ENCODE measurements around the gene PAPPA2.
"Not testable (repeated sequence)": the region's sequence is repeated elsewhere in the genome, so short reads cannot be mapped to it uniquely, and the experiment has no call there.

PAPPA2 gene, protein sequence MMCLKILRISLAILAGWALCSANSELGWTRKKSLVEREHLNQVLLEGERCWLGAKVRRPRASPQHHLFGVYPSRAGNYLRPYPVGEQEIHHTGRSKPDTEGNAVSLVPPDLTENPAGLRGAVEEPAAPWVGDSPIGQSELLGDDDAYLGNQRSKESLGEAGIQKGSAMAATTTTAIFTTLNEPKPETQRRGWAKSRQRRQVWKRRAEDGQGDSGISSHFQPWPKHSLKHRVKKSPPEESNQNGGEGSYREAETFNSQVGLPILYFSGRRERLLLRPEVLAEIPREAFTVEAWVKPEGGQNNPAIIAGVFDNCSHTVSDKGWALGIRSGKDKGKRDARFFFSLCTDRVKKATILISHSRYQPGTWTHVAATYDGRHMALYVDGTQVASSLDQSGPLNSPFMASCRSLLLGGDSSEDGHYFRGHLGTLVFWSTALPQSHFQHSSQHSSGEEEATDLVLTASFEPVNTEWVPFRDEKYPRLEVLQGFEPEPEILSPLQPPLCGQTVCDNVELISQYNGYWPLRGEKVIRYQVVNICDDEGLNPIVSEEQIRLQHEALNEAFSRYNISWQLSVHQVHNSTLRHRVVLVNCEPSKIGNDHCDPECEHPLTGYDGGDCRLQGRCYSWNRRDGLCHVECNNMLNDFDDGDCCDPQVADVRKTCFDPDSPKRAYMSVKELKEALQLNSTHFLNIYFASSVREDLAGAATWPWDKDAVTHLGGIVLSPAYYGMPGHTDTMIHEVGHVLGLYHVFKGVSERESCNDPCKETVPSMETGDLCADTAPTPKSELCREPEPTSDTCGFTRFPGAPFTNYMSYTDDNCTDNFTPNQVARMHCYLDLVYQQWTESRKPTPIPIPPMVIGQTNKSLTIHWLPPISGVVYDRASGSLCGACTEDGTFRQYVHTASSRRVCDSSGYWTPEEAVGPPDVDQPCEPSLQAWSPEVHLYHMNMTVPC (N-terminal part only)

DNA sequence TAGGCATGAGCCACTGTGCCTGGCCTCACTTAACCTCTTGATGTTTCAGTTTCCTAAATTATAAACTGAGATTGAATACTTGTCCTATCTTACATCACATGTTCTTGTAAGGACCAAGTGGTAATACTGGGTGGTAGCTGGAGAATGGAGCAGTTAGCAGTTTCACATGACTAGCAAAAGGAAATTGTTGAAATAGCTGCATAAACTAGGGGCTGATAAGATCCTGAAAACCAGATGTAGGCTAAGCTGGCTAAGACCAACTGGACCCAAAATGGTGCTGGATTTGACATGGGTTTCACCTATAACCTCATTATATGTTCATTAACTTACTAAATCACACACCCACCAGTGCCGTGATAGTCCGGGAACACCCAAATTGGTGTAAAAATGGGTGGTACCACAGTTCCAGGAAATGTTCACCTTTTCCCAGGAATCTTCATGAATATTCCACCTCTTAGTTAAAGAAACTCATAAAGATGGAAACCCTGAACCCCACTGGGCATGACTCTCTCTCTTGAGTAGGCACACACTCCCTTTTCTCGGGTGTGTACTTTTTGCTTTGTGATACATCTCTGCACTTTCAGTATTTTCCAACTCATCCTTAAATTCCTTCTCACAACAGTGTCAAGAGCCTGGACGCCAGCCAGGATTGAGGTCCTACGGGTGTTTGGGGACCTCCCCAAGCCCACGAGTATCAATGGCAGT lies at the start of gene PAPPA2:
Gene PAPPA2, plus strand, starts transcription at position 502 of the 705 bp plus-strand sequence. CDS start 93,148 bp downstream, outside the sequence.
- no peak for DNase-seq (ENCODE audit: low read depth)

DNA sequence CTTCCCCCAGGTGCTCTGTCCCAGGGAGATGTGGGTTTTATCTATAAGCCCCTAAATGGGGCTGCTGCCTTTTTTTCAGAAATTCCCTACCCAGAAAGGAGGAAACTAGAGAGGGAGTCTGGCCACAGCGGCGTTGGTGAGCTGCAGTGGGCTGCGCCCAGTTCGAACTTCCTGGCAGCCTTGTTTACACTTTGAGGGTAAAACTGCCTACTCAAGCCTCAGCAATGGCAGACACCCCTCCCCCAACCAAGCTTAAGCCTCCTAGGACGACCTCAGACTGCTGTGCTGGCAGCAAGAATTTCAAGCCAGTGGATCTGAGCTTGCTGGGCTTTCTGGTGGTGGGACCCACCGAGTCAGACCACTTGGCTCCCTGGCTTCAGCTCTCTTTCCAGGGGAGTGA lies 46.2 kb upstream of the PAPPA2 start:
- DNase-seq (ENCODE audit: low read depth): no peak

DNA sequence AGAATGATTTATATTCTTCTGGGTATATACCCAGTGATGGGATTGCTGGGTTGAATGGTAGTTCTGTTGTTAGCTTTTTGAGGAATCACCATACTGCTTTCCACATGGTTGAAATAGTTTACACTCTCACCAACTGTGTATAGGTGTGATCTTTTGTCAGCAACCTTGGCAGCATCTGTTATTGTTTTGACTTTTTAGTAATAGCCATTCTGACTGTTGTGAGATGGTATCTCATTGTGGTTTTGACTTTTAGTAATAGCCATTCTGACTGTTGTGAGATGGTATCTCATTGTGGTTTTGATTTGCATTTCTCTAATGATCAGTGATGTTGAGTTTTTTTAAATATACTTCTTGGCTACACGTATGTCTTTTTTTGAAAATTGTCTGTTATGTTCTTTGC lies 43.4 kb upstream of the PAPPA2 start:
- DNase-seq (ENCODE audit: low read depth): not testable (repeated sequence)

DNA sequence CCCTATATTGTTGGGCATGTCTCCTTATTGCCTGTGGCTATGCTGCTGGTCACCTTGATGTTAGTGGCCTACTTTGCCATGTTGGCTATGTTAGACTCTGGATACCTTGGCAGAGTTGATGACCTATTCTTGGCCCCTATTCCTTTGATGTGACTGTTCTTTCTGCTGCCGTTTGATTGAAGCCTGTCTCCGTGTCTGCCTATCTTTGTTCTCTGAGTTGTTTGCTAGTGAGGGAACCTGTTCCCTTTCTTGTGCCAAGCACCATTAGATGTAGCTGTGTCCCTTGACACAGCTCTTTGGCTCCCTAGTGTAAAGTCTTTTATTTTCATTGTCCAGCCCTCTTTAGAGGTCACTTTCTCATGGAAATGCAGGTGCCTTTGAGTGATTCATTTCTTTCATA lies 28.7 kb upstream of the PAPPA2 start:
- no peak for DNase-seq (ENCODE audit: low read depth)

DNA sequence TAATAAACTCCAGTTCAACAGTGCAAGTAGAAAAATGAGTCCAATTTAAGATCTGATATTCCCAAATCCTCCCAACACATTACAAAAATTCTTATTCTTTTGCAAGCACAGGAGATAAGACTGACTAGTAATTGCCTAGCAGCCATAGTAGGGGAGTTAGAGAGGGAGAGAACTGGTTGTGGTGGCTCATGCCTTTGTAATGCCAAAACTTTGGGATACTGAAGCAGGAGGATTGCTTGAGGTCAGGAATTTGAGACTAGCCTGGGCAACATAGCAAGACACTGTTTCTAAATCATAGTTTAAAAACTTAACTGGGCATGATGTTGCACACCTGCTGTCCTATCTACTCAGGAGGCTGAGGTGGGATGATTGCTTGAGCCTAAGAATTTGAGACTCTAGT lies 26.7 kb upstream of the PAPPA2 start:
- DNase-seq (ENCODE audit: low read depth): no peak

DNA sequence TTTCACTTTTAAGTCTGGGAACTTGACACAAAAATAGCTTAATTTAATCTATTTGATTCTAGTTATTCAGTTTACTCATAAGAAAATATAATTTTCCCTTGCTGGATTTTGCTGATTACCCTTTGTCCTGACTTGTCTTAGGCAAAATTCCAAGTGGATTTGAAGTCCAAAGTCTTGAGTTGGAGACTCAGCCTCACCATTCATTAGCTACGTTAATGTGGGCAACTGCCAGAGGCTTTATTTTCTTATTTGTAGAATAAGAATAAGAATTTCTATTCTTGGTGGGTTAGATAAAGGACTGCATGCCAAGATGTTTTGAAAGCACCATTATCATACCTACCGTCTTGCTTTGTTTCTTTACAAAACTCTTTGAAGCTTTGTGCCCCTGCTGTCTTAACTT lies 22.8 kb upstream of the PAPPA2 start:
- no peak for DNase-seq (ENCODE audit: low read depth)

DNA sequence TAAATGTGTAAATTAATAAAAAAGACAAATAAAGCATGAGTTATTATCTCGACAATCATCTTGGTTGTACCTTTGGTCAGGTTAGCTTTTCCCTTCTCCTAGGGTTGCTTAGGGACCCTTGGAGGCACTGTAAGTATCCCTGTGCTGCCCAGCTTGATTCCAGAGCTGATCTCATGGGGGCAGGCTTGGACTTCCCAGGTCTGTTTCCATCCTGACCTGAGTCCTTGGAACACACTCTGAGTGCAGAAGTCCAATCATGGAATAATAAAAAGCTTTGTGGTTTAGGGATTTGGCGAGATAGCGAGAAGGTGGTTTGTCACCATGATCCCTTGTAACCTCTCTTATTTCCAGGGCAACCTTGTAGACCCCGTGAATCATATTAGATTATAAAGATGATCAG lies 18.7 kb upstream of the PAPPA2 start:
- no peak for DNase-seq (ENCODE audit: low read depth)

DNA sequence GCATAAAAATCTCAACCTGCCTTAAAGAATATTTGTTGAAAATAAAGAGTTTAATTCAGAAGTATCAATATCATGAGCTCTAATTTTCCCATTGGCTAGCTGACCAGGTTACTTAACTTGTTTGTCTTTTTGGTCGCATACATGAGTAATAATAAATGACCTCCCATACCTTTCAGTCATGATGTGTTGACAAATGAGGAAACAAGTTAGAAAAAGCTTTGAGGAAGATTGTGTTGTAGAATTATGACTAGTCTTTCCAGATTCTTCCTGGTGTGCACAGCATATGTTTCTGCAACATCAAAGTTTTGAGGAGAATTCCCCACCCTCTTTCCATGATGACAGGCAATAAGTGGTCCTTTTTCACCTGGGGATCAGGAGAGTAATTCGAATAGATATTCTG lies 17.6 kb upstream of the PAPPA2 start:
- DNase-seq (ENCODE audit: low read depth): no peak

DNA sequence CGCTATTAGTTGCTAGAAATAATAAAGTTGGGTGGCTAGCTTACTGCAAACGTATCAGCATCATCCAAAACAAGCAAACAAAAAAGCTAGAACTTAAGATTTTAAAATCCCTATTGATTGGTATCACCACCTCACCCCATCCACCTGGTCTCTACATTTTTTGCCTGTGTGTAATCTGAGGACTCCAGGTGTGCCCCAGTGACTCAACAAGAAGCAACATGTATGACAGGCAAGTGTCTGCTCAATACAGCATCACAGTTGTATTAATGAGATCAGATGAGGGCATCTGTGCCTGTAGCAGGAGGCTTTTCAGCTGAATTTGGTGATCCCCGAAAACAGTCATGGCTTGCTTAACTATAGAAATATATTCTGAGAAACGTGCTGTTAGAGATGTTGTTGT lies 14.6 kb upstream of the PAPPA2 start:
- DNase-seq (ENCODE audit: low read depth): no peak

DNA sequence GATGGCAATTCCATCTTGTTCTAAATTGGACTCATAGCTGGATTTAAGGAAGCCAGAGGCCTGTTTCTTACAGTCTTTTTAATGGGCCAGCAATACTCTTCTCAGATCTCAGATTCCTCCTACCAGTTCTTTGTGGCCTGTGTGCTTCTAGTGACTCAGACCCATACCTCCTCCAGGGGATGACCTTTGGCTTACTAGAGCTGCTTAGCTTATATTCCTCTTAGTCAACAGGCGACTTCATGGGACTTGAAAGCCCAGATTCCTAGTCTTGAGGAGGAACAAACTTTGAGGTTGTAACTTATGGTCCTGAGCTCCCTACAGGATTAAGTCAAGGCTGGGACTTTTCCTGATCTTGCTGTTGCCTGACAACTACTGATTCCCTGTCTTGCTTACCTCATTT lies 12.4 kb upstream of the PAPPA2 start:
- no peak for DNase-seq (ENCODE audit: low read depth)

DNA sequence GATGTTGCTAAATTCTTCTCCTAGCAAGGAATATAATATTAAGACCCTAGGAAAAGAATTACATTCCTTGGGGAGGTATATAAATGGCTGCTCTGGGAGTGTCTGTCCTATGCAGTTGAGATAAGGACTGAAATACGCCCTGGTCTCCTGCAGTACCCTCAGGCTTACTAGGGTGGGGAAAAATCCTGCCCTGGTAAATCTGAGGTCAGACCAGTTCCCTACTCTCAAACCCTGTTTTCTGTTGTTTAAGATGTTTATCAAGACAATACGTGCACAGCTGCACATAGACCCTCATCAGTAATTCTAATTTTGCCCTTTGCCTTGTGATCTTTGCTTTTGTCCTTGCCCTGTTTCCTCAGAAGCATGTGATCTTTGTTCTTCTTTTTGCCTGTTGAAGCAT lies 11.2 kb upstream of the PAPPA2 start:
- DNase-seq (ENCODE audit: low read depth): not testable (repeated sequence)

DNA sequence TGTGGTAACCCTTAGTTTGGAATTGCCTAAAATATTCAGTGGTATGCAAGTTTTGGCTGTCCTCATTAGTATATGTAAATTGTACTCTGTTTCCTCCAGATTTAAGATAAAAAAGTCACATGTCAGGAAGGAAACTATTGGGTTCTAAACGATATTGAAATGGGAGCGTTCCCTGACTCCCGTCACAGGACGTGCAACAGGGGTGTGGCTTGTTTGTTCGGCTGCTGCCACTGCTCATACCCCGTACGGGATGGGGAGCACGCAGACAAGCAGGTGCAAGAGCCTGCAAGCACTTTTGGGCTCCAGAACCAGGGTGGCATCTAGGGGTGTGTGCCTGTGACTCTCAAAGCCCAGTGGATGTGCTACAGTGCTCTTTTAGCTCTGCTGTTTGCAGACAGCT lies 6.2 kb upstream of the PAPPA2 start:
- DNase-seq (ENCODE audit: low read depth): no peak

DNA sequence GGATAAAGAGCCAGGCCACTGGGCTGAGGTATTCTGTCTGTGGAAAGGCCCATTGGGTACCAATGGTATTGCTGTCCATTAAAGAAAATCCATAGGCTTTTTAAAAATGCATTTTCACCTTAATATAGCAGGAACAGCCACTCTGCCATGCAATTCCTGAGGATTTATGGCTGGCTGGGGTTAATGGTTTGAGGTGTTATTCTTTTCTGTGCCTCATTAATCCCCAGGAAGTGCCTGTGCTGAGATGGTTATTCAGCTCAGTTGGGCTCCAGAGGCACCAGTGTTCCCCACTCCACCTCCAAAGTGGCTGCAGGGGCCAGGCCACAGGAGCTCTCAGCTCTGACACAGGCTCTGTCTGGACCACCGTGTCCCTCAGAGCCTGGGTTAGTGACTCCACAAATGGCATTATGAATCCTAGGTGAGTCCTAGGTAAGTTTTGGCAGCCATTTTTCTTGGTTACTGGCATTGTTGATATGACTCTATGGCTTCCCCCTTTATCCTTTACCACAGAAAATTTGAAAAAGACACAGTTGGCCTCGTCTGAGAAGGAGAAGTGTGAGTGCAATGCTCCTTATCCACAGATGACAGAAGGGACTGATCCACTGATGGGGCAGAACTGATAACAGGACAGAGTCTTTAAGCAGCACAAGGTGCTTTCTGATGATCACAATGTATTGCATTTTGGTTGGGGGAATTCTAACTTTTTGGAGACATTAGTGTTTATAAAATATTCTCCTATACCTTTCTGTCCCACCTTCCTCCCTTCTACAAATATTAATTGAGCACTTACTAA lies 2.2 kb upstream of the PAPPA2 start:
- DNase-seq (ENCODE audit: low read depth): no peak

DNA sequence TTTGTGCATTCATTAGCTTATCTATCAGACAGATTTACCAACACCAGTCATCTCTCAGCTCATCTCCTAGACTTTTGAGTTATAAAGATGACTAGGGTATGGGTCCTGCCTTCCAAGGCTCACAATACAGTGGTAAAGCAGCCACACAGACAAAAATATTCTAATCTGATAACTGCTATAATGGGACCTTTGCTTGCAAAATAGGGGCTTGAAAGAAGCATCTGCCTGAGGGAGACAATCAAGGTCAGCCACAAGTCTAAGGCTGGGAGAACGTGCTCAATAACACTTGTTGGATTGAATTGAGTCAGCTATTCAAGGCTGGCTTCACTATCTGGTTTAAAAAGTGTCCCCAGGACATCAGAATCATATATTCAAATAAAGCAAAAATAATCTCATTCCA lies 1.4 kb upstream of the PAPPA2 start:
- no peak for DNase-seq (ENCODE audit: low read depth)

DNA sequence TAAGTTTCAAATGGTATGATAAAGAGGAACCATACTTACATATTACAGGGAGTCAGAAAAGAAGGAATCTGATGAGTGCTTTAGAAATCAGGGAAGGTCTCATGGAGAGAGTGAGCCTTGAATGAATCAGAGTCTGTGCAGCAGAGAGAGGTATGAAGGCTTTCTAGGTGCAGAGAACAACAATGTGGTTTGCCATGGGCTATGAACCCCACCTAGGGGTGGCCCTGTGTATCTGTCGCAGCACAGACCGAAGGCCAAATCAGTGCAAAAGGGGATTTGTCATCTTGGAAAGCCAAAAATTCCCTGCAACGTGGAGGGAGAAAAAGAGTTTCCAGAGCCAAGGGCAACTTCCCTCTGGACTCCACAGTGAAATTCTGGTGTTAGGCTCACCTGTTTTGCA lies 3.5 kb downstream of the PAPPA2 start:
- DNase-seq (ENCODE audit: low read depth): no peak

DNA sequence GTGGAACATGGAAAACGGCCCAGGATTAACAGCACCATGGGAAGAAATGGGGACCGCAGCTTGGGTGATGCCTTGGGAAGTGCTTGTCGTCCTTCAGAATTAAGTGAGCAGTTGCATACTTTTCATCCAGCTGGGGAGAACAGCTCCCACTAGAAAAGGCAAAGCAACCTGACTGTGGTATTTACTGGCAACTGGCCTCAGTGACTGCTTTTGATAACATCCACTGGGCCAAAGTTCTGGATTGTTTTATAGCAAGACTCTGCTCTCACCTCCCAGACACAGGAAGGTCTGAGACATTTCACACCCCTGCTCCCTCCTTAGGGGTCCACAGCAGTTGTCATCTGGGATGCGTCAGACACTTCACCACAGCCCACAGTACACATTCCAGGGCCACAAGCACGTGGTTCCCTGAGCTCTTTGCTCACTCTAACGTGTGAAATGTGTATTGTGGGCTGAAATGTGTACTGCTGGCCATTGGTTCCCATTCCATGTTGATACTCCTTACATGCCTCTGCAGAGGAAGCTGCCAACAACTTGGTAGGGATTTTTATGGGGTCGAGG lies 6.6 kb downstream of the PAPPA2 start:
- DNase-seq (ENCODE audit: low read depth): no peak

DNA sequence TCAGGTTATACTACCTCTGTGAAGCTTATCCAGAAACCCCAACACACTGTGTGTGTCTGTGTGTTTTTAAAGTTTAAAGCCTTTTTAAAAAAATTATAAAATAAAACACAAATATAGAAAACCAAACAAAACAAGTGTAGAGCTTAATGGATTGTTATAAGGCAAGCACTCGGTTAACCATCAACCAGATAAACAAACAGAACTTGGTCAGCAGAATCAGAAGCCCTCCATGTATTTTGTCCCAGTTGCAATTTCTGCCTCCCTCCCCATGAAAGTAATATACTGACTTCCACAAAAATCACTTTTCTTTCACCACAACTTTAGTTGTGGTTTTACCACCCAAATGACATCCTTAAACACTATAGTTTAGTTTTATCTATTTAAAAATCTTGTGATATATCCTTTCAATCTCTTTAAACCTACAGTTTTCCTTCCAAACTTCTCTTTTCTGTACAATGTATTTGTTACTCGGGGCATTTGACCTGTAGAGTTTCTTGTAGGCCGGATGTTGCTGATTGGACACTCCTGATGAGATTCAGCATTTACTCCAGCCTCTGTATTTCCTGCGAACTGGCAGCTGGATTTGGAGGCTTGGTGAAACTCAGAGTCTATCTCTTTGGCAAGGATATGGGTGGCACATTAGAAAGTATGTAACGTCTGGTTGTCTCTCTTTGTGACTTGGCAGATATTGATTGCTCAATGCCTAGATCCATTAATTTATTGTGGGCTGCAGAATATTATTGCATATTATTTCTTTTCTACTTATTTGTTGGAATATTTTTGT lies 8.6 kb downstream of the PAPPA2 start:
- no peak for DNase-seq (ENCODE audit: low read depth)

DNA sequence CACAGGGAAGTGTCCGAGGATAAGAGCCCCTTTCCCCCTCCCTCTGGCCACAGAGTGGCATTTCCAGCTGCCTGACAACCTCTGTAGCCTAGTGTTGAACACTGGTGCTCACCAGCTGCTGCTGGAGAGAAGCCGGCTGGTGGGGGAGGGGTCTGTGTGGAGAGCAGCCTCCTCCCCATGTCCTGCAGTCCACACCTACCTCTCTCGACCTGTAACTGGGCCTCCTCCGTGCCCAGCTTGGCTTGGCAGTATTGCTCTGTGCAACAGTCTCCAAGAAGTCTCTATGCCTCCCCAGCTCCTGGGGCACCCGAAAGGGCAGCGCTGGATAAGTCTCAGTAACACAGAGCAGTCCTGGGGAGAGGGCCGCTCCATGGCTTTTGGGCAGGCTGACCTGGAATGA lies 17.0 kb downstream of the PAPPA2 start:
- no peak for DNase-seq (ENCODE audit: low read depth)

DNA sequence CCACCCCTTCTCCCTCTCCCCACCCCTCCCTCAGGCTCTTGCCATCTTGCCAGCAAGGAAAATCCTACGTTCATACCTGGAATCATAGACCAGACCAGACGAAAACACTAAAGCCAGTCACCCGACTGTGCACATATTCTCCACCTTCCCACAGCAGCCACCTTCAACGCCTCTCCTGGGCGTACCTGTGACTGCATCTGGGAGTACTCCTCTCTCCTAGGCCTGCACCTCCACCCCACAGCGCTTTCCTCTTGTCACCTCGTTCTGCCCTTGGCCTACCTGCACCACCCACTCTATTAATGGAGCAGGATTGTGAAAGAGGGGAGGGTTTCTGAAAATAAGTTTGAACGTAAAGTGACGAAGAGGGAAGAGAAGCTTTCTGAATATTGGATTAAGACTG lies 17.8 kb downstream of the PAPPA2 start:
- no peak for DNase-seq (ENCODE audit: low read depth)

DNA sequence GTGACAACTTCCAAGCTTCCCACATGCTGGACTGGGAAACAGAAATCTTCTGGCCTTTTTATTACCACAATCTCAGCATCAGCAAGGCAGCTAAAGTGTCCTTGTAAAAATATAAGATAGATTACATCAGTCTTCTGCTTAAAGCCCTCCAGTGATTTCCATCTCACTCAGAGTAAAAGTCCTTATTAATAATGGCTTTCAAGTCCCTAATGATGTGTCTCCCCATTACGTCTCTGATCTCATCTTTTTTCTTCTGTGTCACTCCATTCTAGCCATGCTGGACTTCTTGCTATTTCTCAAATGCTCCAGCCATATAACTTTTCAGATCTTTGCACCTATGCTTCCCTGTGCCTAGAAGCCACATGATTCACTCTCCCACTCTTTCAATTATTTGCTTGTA lies 22.1 kb downstream of the PAPPA2 start:
- no peak for DNase-seq (ENCODE audit: low read depth)

DNA sequence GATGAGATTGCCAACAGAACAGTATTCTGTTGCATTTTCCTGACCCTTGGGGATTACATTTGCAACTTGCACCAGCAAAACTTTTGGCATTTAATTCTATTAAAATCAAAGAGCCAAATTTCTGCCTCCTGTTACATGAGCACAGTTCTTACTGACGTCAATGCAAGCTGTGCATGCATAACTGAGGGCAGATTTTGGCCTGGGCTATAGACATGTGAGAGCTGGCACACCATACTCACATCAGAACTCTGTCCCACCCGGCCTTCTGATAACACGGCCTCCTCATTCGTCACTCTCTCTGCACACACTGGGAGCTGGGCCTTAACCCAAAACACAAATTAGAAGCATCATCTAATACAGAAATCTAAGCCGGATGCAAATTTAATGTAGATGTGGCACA lies 31.5 kb downstream of the PAPPA2 start:
- no peak for DNase-seq (ENCODE audit: low read depth)

All from activated T-cell treated with anti-CD3 and anti-CD28 coated beads for 24 hours (primary cell).